ENCODE results near the gene MYCBPAP.

The MYCBPAP gene

GRCh38 chr17:50507871-50508572 lies at the start of gene MYCBPAP:
Gene MYCBPAP, plus strand, starts transcription at chr17:50508439. Its CDS starts 236 bp downstream, at chr17:50508675.
- peak; percentile 68 for DNase-seq (ENCODE audit: low read depth)
- H3K4me3 ChIP-seq (ENCODE audit: control insufficient read depth, low read depth, low read length): peak within 1 kb of the TSS; percentile 42
- TF ChIP-seq CTCF (conservative IDR thresholded peaks at IDR 0.05; ENCODE audit: control insufficient read depth, insufficient read depth, low read depth, low read length): no peak

GRCh38 chr17:50458701-50459676 lies 49.2 kb upstream of the MYCBPAP start:
- peak; percentile 43 for DNase-seq (ENCODE audit: low read depth)
- TF ChIP-seq CTCF (conservative IDR thresholded peaks at IDR 0.05; ENCODE audit: control insufficient read depth, insufficient read depth, low read depth, low read length): no peak
- no peak overlapping the region for H3K4me3 ChIP-seq (ENCODE audit: control insufficient read depth, low read depth, low read length)

- TF ChIP-seq CTCF (conservative IDR thresholded peaks at IDR 0.05; ENCODE audit: control insufficient read depth, insufficient read depth, low read depth, low read length): no peak
- H3K4me3 ChIP-seq (ENCODE audit: control insufficient read depth, low read depth, low read length): no peak overlapping the region
- no peak for DNase-seq (ENCODE audit: low read depth)
These were observed 48.5 kb upstream of the MYCBPAP start for GRCh38 chr17:50459756-50460155.

- no peak for DNase-seq (ENCODE audit: low read depth)
- TF ChIP-seq CTCF (conservative IDR thresholded peaks at IDR 0.05; ENCODE audit: control insufficient read depth, insufficient read depth, low read depth, low read length): no peak
- no peak overlapping the region for H3K4me3 ChIP-seq (ENCODE audit: control insufficient read depth, low read depth, low read length)
These were observed 47.3 kb upstream of the MYCBPAP start for GRCh38 chr17:50460831-50461526.

- no peak for DNase-seq (ENCODE audit: low read depth)
- H3K4me3 ChIP-seq (ENCODE audit: control insufficient read depth, low read depth, low read length): no peak overlapping the region
- TF ChIP-seq CTCF (conservative IDR thresholded peaks at IDR 0.05; ENCODE audit: control insufficient read depth, insufficient read depth, low read depth, low read length): no peak
These were observed 46.6 kb upstream of the MYCBPAP start for GRCh38 chr17:50461550-50462132.

- no peak for DNase-seq (ENCODE audit: low read depth)
These were observed 45.8 kb upstream of the MYCBPAP start for GRCh38 chr17:50462446-50462845.

More at GRCh38 chr17:50462446-50462845, 45.8 kb upstream of the MYCBPAP start:
- TF ChIP-seq CTCF (conservative IDR thresholded peaks at IDR 0.05; ENCODE audit: control insufficient read depth, insufficient read depth, low read depth, low read length): no peak
- no peak overlapping the region for H3K4me3 ChIP-seq (ENCODE audit: control insufficient read depth, low read depth, low read length)

All from fibroblast of mammary gland (primary cell).